HG02588 (cell line): Measurements from ENCODE around the gene ETFRF1.

Experiments
- ATAC-seq: cut with Tn5 transposase; IDR thresholded peaks from one replicate; pipeline ENCODE4 v1.9.1; 2021; ENCODE audit warnings: mild to moderate bottlenecking, moderate library complexity; ENCODE audit not compliant: unreplicated experiment

The ETFRF1 gene, protein sequence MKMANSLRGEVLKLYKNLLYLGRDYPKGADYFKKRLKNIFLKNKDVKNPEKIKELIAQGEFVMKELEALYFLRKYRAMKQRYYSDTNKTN

DNA sequence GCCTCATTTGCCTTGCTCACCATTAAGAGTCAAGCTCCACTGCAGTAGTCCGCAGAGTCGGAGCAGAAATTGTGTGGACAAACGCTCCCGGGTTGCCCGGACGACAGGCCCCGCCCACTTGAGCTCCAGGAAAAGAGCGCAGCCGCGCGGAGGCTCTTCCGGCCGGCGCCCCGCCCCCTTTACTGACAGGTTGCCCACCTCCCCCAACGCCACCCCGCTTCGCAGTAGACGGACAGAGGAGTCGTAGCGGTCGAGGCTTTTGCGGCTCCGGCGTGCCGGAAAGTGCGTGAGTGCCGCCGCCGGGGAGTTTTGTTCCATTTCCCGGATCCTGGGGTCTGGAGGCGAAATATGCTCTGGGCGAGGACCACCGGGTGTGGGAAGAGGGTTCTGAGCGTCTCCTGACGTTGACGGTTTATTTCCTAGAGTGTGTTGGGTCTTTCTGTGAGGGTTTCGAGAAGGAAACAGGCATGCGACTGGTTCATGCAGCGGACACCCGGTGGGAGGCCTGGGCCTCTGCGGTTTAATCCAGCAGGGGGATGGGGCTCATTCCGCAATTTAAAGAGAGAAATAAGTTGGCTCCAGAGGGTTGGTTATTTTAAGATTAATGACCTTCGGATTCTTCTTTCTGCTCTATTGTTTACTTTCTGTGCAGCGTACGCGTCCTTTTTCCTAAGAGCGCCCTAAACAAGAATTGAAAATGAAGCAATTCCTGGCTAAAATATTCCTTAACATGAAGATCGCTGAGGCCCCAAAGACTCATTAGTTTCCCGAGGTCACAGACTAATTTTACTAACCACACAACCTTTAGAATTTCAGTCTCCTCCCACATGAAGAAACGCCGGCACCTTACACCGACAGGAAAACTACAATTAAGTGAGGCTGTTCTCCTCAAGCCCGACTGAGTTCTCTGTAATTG lies at the start of gene ETFRF1, which contains the start of gene DNAI7:
TSS of gene ETFRF1 (plus strand) at position 182 of the 916 bp plus-strand sequence. CDS start 8,720 bp downstream, outside the sequence.
TSS of gene DNAI7 (minus strand) at position 105 of the 916 bp plus-strand sequence. CDS start at position 23, 82 bp downstream.
- peak; percentile 97 for ATAC-seq

DNA sequence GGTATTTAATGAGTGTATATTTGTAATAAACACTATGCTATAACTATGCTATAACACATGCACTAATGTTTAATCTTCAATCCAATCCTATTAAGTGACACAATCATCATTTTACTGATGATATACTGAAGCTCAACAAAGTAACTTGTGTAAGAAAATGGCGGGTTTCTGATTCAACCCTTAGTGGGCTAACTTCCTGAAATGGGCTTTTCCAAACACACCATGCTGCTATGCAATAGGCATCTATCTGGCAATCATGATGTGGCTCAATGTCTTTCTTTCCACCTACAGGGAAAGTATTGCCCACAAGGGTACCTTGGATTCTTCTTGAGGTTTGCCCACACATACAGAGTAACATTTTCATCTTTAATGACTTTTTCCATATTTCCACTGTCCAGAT lies 48.4 kb upstream of the ETFRF1 start:
- no peak for ATAC-seq

DNA sequence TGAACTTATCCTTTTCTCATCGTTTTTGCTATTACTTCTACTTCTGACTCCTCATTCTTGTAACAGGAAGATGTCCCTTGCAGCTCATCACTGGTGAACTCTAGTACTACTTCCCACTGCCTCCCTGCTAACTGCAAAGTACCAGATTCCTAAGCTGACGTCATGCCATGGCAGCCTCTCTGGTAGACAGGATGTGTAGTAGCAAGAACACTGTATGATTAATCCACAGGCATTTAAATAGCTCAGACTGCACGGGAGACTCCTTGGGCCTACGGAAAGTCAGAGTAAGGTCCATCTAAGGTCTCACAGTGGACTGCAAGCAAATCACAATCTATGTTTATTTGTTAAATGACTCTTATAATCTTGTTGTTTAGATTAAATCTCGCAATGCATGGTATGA lies 43.6 kb upstream of the ETFRF1 start:
- ATAC-seq, result no peak

DNA sequence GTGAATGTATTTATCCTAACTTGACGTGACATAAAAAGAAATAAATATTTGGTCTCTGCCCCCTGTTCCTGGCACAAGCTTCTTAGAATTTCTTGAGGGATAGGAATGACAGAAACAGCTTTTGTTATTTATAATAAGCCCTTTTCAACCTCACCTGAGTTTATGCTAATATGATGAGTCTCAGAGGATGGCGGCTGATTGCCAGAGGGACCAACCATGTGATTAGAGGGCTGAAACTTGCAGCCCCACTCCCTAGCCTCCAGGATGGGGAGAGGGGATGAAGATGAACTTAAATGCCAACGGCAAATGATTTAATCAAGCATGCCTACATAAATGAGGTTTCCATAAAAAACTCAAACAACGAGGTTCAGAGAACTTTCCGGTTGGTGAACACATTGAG lies 43.0 kb upstream of the ETFRF1 start:
- no peak for ATAC-seq

DNA sequence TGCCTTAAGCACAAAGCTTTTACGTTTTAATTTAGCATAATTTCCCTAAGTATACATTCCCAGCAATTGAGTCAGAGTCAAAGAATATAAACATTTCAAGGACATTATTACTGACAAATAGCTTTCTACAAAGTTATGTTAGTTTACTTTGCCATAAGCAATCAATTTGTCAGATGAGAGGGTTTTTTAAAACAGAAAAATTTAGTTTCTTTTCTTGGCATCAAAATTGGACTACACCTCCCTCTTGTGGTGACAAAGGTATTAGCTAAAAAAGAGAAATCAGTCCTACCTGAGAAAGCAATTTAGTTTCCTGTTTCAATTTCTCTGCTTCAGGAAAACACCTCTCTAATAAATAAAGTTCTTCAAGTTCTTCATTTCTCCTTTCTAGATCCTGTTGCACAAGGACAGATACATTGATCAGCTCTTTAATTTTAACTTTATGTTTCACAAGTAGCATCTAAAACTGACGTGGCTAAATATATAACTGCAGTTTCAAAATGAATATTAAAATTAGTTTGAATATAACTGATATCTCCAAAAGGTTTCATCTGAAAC lies 39.9 kb upstream of the ETFRF1 start:
- peak; percentile 49 for ATAC-seq

DNA sequence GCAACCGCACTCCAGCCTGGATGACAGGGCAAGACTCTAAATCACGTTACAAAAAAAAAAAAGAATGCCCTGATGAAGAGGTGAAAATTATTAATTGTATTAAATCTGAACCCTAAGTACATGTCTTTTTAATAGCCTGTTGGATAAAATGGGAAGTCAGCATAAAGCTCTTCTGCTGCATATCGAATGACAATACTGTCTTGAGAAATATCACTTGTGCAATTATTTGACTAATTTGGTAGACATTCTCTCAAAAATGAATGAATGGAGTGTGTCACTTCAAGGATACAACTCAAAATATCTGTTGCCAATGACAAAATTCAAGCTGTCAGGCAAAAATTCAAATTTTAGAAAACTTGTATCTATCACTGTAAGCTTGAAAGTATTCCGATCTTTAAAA lies 39.0 kb upstream of the ETFRF1 start:
- no peak for ATAC-seq

DNA sequence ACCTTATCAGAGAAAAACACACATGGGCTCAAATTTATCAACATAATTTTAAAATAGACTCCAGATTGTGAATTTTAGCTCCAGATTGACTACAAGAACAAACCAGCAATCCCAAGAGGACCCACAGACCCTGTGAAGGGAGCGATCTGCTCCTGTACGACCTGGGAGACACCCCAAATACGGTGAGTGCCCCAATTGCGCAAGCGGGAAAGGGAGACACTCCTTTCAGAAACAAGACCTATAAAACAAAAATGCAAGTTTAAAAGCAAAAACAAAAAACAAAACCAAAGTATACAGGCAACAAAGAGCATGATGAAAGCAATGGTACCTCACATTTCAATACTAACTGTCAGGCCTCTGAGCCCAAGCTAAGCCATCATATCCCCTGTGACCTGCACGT lies 32.2 kb upstream of the ETFRF1 start:
- no peak for ATAC-seq

DNA sequence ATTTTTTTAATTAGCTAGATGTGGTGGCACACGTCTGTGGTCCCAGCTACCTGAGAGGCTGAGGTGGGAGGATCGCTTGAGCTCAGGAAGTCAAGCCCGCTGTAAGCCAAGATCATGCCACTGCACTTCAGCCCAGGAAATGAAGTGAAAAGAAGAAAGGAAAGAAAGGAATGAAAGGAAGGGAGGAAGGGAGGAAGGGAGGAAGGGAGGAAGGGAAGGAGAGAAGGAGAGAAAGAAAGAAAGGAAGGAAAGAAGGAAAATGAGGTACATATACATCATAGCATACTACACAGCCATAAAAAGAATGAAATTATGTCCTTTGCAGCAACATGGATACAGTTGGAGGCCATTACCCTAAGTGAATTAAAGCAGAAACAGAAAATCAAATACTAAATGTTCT lies 12.3 kb upstream of the ETFRF1 start:
- no peak for ATAC-seq

DNA sequence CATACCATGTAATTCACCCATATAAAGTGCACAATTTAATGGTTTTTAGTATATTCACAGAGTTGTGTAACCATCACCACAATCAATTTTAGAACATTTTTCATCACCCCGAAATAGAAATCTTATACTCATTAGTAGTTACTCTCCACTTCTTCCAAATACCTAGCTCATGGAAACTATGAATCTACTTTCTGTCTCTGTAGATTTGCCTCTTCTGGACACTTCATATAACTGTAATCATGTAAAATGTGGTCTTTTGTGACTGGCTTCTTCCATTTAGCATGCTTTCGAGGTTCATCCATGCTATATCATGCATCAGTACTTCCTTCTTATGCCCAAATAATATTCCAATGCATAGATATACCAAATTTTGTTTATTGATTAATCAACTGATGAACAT lies 10.9 kb upstream of the ETFRF1 start:
- ATAC-seq, result no peak

DNA sequence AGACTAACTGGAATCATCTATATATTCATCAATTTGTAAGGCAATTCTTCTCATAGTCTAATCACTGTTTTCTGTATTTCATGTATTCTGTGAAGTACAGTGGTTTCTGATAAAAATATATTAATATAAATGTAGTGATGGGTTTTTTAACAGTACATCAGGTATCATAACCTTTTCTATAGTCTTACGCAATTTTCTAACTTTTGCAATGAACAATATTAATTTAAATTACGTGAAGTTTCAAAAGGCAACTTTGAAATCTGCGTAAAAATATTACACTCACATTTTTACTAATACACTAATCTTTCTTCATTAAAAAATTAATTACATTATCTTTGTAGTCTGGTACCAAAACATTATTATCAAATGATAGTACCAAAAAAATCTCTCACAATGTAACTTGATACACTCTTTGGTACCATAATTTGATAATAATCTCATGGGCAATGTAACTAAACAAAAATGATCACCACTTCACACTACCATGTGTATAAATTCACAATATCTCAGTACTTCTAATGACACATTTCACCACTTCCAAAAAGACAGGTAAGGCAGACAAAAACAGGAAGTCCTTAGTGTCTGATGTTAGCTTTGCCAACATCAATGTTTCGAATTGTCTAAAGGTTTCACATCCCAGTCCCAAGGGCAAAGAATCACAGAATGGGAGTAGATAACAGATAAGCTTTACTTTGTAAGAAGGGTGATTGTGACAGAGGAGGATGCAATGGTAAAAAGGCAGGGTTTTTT lies 8.8 kb upstream of the ETFRF1 start:
- peak; percentile 46 for ATAC-seq

DNA sequence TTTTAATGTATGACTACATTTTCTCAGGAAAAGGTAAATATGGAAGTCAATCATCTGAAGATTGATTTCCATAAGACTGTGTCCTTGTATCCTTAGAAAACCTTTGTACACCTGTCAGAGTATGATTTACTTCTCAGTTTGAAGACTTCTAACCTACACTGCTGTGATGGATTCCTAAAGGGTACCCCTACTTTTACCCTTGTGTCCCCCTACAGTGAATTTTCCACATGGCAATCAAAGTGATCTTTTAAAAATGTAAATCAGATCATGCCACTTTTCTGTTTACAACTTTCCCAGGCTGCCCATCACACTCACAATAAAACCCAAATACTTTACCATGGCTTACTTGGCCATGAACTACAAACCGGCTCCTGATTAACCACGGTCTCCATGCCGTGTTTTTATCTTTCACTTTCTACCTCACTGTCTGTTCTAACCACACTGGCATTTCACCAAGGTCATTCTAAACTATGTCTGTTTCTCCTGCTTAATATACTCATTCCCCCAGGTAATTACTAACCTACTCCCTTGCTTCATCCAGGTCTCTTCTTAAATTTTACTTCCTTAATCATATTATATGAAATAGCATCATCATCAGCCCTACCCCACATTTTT lies 8.1 kb upstream of the ETFRF1 start:
- ATAC-seq, result peak; percentile 85

DNA sequence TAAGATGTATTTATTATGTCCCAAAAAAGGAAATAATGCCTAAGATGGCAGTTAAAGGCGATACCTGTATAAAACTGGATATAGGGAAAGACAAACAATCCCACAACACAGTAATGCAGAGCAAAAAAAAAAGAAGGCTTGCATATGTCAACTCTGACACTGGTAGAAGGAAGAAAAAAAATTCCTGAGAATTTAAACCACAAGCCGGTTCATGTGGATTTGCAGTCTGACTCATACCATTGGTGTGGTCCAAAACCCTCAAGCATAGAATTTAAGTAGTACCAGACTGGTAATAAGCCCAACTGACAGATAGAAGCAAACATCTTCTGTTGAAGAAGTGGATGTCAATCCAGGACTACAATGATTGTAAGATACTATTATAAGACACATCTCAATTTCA lies 7.3 kb upstream of the ETFRF1 start:
- no peak for ATAC-seq

DNA sequence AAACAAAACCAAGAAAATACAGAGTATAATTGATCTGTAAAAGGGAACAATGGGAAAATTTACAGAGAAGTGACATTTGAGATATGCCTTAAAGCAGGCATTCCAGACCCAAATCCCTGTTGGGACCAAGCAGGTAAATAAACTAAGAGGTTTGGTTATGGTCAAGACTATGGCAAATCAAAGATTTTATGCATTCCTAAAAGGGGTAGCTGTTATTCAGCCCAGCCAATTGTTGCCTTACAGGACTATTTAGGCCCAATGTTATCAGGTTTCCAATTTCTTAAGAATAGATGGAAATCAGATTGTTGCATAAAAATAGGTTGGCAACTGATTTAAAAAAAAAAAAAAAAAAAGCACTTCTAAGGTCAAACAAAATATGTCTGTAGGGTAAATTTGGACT lies 5.4 kb upstream of the ETFRF1 start:
- ATAC-seq, result no peak

DNA sequence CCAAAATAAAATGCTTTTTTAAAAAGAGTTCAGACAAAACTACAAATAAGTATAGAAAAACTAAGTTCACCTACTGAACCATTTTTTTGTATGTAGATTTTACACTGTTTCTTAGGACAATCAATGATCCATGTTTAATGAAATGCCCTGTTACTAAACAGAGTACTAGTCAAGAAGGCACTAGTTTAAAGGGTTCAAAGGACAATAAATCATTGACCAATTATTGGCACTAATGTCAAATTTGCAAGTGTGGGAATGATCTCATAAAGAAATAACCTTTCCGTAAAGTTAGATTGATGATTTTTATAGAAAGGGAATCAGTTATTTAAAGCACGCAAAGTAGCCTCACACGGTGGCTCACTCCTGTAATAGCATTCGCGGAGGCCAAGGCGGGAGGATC lies 4.2 kb upstream of the ETFRF1 start:
- no peak for ATAC-seq

DNA sequence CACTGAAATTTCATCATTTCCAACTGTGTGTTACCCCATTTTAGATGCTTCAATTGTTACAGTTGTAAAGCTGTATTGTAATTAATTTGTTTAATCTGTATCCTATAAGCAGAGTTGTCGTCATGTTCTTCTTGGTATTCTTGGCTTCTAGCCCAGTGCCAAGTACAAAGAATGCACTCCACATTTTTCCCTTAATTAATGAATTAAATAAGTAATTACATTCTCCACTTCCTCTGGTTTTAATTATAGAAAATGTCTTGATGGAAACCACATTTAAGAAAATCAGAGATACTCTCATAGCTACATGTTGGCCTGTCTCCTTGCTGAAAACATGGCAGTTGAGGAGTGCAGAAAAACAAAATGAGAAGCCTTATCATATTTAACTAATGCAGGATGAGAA lies 823 bp upstream of the ETFRF1 start:
- ATAC-seq, result no peak

DNA sequence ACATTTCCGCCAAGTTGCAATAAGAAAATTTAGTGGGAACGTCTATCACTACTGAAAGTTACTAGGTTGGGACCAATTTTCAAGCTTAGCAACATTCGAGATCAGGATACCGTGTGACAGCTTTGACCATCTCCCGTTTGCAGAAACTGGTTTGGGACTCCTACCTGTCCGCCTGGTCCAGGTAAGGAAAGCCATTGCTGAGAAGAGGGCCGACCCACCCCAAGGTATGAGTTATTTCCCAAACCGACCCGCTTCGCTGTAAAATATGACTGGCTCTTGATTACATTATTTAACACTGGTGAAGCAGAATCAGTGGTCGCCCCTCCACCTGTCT lies 348 bp upstream of the ETFRF1 start:
- ATAC-seq, result no peak

DNA sequence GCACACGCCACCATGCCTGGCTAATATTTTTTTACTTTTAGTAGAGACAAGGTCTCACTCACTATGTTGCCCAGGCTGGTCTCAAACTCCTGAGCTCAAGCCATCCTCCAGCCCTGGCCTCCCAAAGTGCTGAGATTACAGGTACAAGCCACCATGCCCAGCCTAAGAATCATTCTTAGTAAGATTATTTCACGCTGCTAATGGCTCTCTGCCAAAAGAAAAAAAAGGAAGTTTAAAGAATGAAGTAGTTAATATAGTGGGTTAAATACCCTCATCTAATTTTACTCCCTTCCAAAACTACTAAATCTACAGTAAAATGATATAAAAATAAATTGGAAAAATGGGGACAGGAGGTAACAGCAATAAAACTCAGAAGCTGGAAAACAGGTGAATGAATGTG lies 2.6 kb downstream of the ETFRF1 start:
- ATAC-seq, result no peak

DNA sequence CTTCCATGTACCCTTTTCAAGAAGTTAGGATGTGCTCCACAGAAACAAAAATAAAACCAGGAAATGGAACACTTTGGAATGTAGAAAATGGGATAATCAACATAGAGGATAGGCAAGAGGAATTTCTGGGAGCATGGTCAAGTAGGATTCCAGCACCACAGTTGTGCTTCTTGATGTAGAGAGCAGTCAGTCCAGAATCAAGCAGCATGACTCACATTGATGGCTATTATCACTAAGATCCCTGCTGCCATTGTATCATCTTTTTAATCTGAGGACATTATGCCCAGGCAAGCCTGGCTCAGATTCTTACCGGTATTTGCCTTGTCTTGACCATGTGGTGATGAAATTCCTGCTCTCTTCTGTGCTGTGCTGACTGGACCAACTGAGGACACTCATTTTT lies 5.7 kb downstream of the ETFRF1 start:
- no peak for ATAC-seq

DNA sequence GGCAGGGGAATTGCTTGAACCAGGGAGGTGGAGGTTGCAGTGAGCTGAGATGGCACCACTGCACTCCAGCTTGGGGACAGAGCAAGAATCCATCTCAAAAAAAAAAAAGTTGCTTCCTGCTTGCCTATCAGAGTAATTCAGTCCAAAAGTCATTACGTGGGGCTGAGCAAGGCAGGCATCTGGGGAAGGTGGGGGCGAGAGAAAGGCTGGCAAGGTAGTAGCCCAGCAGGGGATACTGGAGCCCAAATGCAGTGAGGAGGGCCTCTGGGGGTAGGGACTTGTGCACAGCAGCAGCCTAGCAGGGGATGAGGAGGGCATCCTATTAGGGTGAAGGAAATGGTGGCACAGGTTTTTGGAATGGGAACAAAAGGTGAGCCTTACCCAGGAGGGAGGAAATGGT lies 7.1 kb downstream of the ETFRF1 start:
- ATAC-seq, result no peak

DNA sequence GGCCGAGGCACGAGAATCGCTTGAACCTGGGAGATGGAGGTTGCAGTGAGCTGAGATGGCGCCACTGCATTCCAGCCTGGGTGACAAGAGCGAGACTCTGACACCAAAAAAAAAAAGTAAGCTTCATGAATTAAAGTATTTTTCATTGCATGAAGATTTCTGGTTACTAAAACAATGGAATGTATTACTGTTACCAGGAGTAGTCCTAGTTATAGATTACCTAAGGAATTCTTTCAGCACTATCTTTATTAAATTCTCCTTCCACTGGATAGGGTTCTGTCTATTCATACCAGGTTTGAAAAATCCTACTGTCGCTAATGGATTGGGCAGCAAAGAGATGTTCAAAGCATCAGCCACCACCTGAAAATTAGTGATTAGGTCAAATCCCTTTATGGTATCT lies 12.4 kb downstream of the ETFRF1 start:
- no peak for ATAC-seq

DNA sequence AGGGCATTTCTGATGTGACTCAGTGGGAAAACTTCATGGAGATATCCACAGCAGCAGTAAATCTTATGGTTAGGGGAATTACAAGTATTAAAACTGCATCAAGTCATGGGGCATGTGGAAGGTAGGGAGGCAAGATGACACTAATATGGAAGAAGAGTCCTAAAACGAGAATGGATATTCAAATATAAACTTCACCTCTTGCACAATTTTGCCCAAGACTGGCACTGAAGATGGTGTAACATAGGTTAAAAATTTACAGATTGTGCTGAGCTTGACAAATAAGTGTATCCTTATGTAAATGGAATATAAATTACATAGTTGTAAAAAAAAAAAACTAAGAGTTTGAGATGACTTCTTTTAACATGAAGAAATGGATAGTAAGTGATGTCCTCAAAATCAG lies 12.8 kb downstream of the ETFRF1 start:
- ATAC-seq, result no peak
